Measurements from ENCODE around the gene CHMP5.

The CHMP5 gene

GRCh38 chr9:33264473-33265177 is at the start of gene CHMP5, which contains the start of gene BAG1:
TSS of gene CHMP5 (plus strand) at chr9:33265049. CDS start at chr9:33265079, 30 bp downstream.
TSS of gene BAG1 (minus strand) at chr9:33264708.
- peak; percentile 99 to 100 for DNase-seq

DNA sequence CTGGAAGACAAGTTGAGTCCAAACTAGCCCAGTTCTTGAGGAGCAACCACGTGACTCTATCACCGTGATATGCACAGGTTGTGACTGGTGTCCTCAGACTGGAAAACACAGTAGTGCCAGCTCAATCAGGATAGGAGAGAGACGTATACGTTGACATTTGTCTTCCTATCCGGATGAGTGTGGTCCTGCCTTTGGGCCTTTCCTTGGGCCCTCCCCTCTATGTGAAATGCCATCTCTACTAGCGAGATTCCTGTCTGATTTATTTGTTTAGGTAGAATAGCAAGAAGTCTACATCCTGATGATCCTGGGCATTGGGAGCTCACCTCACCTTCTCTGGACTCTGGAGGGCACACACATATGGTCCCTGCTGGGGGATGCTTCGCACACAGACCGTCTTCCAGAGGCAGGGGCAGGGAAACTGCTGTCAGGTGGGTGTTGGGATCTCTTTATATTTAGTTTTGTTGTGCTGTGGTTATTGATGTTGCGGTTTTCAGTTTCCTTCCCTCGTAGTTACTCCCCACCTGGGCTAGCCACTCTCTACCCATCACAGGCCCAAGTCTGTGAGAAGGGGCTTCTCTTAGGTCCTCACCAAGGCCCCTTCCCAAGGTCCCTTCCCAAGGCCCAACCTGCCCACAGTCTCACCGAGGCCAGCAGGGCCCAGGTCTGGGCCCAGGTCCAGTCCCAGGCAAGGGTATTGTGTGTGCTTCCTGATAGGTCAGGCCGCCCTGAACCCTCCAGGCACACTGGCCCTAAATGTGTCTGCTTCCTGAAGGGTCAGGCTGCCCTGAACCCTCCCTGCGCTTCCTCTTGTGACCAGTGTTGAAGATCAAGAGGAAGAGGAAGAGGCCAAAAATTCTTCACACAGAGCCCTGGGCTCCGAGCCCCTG is 43.9 kb upstream of the CHMP5 start:
- no peak for DNase-seq

DNA sequence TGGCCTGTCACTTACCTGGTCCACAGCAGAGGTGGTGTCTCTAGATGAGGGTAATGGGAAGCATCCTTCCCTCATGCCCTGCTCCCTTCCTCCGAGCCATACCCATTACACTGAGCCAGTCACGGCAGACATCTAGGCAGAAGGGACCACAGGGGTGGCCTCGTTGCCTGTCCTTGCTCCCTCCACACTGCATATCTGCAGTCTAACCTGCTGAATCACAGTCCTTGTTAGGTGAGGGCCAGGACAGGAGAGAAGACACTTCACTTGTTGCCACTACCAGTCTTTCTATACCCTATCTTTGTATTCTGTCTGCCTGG is 43.3 kb upstream of the CHMP5 start:
- DNase-seq: no peak

- DNase-seq: no peak
Observed at GRCh38 chr9:33222031-33222430, 42.8 kb upstream of the CHMP5 start.

DNA sequence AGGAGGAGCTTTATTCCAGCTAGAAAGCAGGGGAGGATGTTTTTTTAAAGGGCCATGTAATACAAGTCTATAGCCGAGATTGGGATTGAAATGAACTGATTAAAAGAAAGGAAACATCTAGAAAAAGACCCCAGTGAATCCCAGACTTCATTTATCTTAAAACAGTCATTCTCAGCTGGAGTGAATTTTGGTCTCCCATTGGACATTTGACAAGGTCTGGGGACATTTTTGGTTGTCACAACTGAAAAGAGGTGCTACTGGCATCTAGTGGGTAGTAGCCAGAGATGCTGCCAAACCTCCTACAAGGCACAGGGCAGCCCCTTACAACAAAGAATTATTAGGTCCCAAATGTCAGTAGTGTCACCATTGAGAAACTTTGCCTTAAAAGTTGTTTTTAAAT is 41.2 kb upstream of the CHMP5 start:
- no peak for DNase-seq

- DNase-seq: peak; percentile 72 to 76
Observed at GRCh38 chr9:33225319-33226147, 39.3 kb upstream of the CHMP5 start.

- no peak for DNase-seq
Observed at GRCh38 chr9:33227008-33227398, 37.8 kb upstream of the CHMP5 start.

- DNase-seq: no peak
Observed at GRCh38 chr9:33227741-33228140, 37.1 kb upstream of the CHMP5 start.

GRCh38 chr9:33228606-33229005 is 36.2 kb upstream of the CHMP5 start:
- DNase-seq: no peak

- no peak for DNase-seq
Observed at GRCh38 chr9:33229359-33230114, 35.3 kb upstream of the CHMP5 start.

GRCh38 chr9:33230756-33231622 is 33.9 kb upstream of the CHMP5 start:
- no peak for DNase-seq

- no peak for DNase-seq
Observed at GRCh38 chr9:33231623-33231942, 33.3 kb upstream of the CHMP5 start.

DNA sequence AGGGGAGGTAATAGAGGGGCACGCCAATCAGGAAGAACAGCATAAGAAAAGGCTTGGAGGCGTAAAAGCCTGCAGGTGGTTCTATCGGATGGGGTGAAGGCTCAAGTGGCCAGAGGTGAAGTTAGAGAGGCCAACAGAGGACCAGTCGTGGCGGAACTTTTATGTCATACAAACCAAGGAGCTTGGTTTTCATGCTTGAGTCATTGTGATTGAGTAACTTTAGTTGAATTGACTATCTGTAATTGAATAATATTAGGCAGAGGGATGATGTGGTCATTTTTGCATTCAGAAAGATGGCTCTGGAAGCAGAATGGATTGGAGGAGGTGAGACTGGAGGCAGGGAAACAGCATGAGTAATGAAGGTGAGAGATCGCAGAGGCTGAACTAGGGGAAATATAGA is 32.0 kb upstream of the CHMP5 start:
- DNase-seq: no peak

GRCh38 chr9:33233626-33234342 is 31.1 kb upstream of the CHMP5 start:
- no peak for DNase-seq

GRCh38 chr9:33234511-33235467 is 30.1 kb upstream of the CHMP5 start:
- DNase-seq: no peak

DNA sequence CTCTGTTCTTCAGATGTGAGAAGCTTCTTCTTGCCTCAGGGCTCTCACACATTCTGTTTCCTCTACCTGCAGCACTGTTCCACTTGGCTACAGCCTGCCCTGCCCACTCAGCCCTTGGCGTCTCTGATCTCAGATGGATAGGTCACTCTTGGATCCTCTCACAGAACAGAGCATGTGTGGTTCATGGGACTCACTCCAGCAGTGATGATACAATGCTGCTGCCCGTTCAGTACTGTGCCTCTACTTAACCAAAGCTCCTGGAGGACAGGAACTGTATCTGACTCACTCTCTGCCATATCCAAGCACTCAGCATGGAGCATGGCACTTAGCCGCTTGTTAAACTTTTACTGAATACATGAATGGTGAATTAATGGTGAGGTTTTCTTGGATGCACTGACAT is 28.3 kb upstream of the CHMP5 start:
- DNase-seq: no peak

GRCh38 chr9:33239921-33240320 is 24.9 kb upstream of the CHMP5 start, which contains the start of gene SPINK4:
TSS of gene SPINK4 (plus strand) at chr9:33240167. CDS start at chr9:33240209, 42 bp downstream.
- no peak for DNase-seq

DNA sequence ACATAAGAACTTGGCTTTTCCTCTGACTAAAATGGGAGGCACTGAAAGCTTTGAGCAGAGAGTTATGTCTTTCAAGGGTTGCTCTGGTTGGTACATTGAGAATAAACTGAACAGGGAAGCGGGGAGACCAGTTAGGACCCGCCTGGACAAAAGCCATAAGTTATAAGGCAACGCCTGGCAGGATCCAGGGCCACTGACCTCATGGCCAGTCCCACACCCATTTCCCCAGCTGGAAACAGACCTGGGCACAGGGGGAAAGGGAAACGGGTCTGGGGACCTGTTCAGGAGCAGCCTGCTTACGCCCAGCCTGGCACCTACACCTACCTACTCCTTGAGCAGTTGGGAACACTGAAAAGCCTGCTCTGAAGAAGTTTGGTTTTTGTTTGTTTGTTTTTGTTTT is 23.6 kb upstream of the CHMP5 start:
- DNase-seq: no peak

DNA sequence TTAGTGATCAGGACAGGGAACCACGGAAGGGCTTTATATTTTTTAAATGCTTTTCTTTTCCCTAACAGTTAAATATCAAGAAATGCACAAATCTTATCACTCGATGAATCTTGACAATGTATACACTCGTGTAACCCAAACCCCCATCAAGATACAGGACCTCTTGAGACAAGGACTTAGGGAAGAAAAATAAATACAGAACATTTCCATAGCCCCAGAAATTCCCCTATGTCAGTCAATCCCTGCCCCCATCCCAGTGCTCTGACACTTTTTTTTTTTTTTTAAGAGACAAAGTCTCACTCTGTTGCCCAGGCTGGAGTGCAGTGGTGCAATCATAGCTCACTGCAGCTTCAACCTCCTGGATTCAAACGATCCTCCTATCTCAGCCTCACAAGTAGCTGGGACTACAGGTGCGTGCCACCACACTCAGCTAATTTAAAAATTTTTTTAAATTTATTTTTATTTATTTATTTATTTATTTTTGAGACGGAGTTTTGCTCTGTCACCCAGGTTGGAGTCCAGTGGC is 22.2 kb upstream of the CHMP5 start:
- no peak for DNase-seq
